ENCODE measurements around the gene EHD4.

The EHD4 gene

GRCh38 chr15:41957021-41957897 is 15.1 kb downstream of the EHD4 start:
- no peak for DNase-seq (ENCODE audit: low read depth)

GRCh38 chr15:41955807-41956525 is 16.4 kb downstream of the EHD4 start:
- no peak for DNase-seq (ENCODE audit: low read depth)

GRCh38 chr15:41955100-41955499 is 17.3 kb downstream of the EHD4 start:
- DNase-seq (ENCODE audit: low read depth) = no peak

GRCh38 chr15:41954036-41954435 is 18.3 kb downstream of the EHD4 start:
- DNase-seq (ENCODE audit: low read depth) = no peak

GRCh38 chr15:41952013-41952563 is 20.3 kb downstream of the EHD4 start:
- no peak for DNase-seq (ENCODE audit: low read depth)

GRCh38 chr15:41951571-41951970 is 20.8 kb downstream of the EHD4 start:
- DNase-seq (ENCODE audit: low read depth) = no peak

GRCh38 chr15:41950489-41950888 is 21.9 kb downstream of the EHD4 start:
- no peak for DNase-seq (ENCODE audit: low read depth)

GRCh38 chr15:41950127-41950483 is 22.3 kb downstream of the EHD4 start:
- DNase-seq (ENCODE audit: low read depth) = no peak

GRCh38 chr15:41949401-41950126 is 22.8 kb downstream of the EHD4 start:
- no peak for DNase-seq (ENCODE audit: low read depth)

- DNase-seq (ENCODE audit: low read depth) = no peak
Observed at GRCh38 chr15:41948490-41948889, 23.9 kb downstream of the EHD4 start.

- no peak for DNase-seq (ENCODE audit: low read depth)
Observed at GRCh38 chr15:41946970-41947369, 25.4 kb downstream of the EHD4 start.

GRCh38 chr15:41945731-41946130 is 26.6 kb downstream of the EHD4 start:
- DNase-seq (ENCODE audit: low read depth) = no peak

GRCh38 chr15:41945221-41945620 is 27.1 kb downstream of the EHD4 start:
- DNase-seq (ENCODE audit: low read depth) = no peak

- DNase-seq (ENCODE audit: low read depth) = no peak
Observed at GRCh38 chr15:41944313-41944940, 27.9 kb downstream of the EHD4 start.

GRCh38 chr15:41943543-41944312 is 28.6 kb downstream of the EHD4 start:
- no peak for DNase-seq (ENCODE audit: low read depth)

GRCh38 chr15:41942886-41943285 is 29.5 kb downstream of the EHD4 start:
- DNase-seq (ENCODE audit: low read depth) = no peak

GRCh38 chr15:41941644-41942415 is 30.5 kb downstream of the EHD4 start:
- DNase-seq (ENCODE audit: low read depth) = no peak

GRCh38 chr15:41940441-41940857 is 31.9 kb downstream of the EHD4 start:
- peak; percentile 64 for DNase-seq (ENCODE audit: low read depth)

GRCh38 chr15:41939986-41940385 is 32.4 kb downstream of the EHD4 start:
- no peak for DNase-seq (ENCODE audit: low read depth)

- no peak for DNase-seq (ENCODE audit: low read depth)
Observed at GRCh38 chr15:41937568-41937923, 34.8 kb downstream of the EHD4 start.
